ENCODE results near the gene SOX6. TPM values are rescaled to one million over a fixed set of nuclear protein-coding genes. Genes with fewer than 3 reads are reported as not detected.
A peak's percentile ranks its signal among the peaks of the same experiment; 100 is the strongest.

Gene SOX6
- total and polyA plus RNA-seq, 2 of the 13 experiments (the other 11 are each of a cell fraction or from before 2014, with no cell fraction given) = 2.6 to 11.2 TPM

- WGBS (ENCODE audit: low lambda C conversion rate) = 34% methylated on average over 7 of the region's 7 CpGs
- H3K79me2 ChIP-seq (ENCODE audit: insufficient read depth, low read length) = no peaks in the 10 kb centered on the region
- H3K36me3 ChIP-seq (replicated peaks in 1 of 2; ENCODE audit: control insufficient read depth in 1 of 2, insufficient read depth in 2 of 2, low read length in 2 of 2) = no peaks in the 10 kb centered on the region
- no peak overlapping the region for H3K4me2 ChIP-seq (ENCODE audit: low read depth, low read length)
- H4K20me1 ChIP-seq (ENCODE audit: insufficient read depth, low read length) = no peaks in the 10 kb centered on the region
- no TSS peak for BruUV-seq (replicated peaks)
- no peak for TF ChIP-seq ZFP37 (CRISPR knock-in tag; IDR thresholded peaks at IDR 0.05; ENCODE audit: borderline replicate concordance)
- no peak overlapping the region for H3K4me3 ChIP-seq (replicated peaks in 1 of 3; ENCODE audit: insufficient read depth in 1 of 3, low read depth in 2 of 3, low read length in 3 of 3)
- H3K9ac ChIP-seq (ENCODE audit: insufficient read depth, low read depth, low read length) = no peak overlapping the region
- intact Hi-C loops (cut with micrococcal nuclease; ENCODE audit: unreplicated experiment) = no loop called here
- POLR2A ChIA-PET = no interaction called here
- no peaks in the 10 kb centered on the region for H3K9me3 ChIP-seq (ENCODE audit: low read length)
- H2AFZ ChIP-seq (ENCODE audit: low read length) = no peak overlapping the region
- H3K27ac ChIP-seq (ENCODE audit: extremely low read length, insufficient read depth, low read length) = no peak overlapping the region
- in situ Hi-C loops (cut with HindIII; ENCODE audit: extremely low pct_ligation_motif_present, low pct_unique_long_range_greater_than_20kb) = no loop called here
- H3K27me3 ChIP-seq (ENCODE audit: control insufficient read depth in 1 of 2, insufficient read depth in 2 of 2, low read length in 2 of 2) = no peaks in the 10 kb centered on the region
- DNase-seq (ENCODE audit: low spot score) = no peak
- H3K4me1 ChIP-seq (ENCODE audit: insufficient read depth, low read length) = no peaks in the 10 kb centered on the region
- ATAC-seq = no peak
- CTCF ChIA-PET (ENCODE audit: low intra/inter-chr PET ratio, low total read pairs) = no interaction called here
- no peak for FAIRE-seq
These were observed 116.9 kb downstream of the SOX6 start for GRCh38 chr11:16239141-16240105.

GRCh38 chr11:16226245-16226644, 130.1 kb downstream of the SOX6 start:
- no peaks in the 10 kb centered on the region for H3K36me3 ChIP-seq (replicated peaks in 1 of 2; ENCODE audit: control insufficient read depth in 1 of 2, insufficient read depth in 2 of 2, low read length in 2 of 2)
- intact Hi-C loops (cut with micrococcal nuclease; ENCODE audit: unreplicated experiment) = no loop called here
- no peak overlapping the region for H3K4me2 ChIP-seq (ENCODE audit: low read depth, low read length)
- no peak overlapping the region for H3K27ac ChIP-seq (ENCODE audit: extremely low read length, insufficient read depth, low read length)
- ATAC-seq (peak; percentile 74), FAIRE-seq (no peak), DNase-seq (ENCODE audit: low spot score) (peak; percentile 56)
- H3K27me3 ChIP-seq (ENCODE audit: control insufficient read depth in 1 of 2, insufficient read depth in 2 of 2, low read length in 2 of 2) = no peaks in the 10 kb centered on the region; a peak in 1 of 5 replicates
- H3K4me1 ChIP-seq (ENCODE audit: insufficient read depth, low read length) = peaks cover 14% of the 10 kb centered on the region
- CTCF ChIA-PET (ENCODE audit: low intra/inter-chr PET ratio, low total read pairs) = no interaction called here
- WGBS (ENCODE audit: low lambda C conversion rate) = 33% methylated on average over 3 of the region's 3 CpGs
- no peak overlapping the region for H3K4me3 ChIP-seq (replicated peaks in 1 of 3; ENCODE audit: insufficient read depth in 1 of 3, low read depth in 2 of 3, low read length in 3 of 3)
- no peaks in the 10 kb centered on the region for H3K79me2 ChIP-seq (ENCODE audit: insufficient read depth, low read length)
- no peaks in the 10 kb centered on the region for H3K9me3 ChIP-seq (ENCODE audit: low read length)
- H4K20me1 ChIP-seq (ENCODE audit: insufficient read depth, low read length) = no peaks in the 10 kb centered on the region
- in situ Hi-C loops (cut with HindIII; ENCODE audit: extremely low pct_ligation_motif_present, low pct_unique_long_range_greater_than_20kb) = no loop called here
- no peak overlapping the region for H2AFZ ChIP-seq (ENCODE audit: low read length)
- POLR2A ChIA-PET = no interaction called here
- no peak overlapping the region for H3K9ac ChIP-seq (ENCODE audit: insufficient read depth, low read depth, low read length)
- no TSS peak for BruUV-seq (replicated peaks)
- TF ChIP-seq SOX6 (IDR thresholded peaks at IDR 0.05) (no peak), SOX6 (CRISPR knock-in tag; IDR thresholded peaks at IDR 0.05) (peak; percentile 32; the same call in 1 of the 2 replicates), ARID2 (CRISPR knock-in tag; IDR thresholded peaks at IDR 0.05; ENCODE audit: borderline replicate concordance) (no peak), AKNA (CRISPR knock-in tag; IDR thresholded peaks at IDR 0.05; ENCODE audit: borderline replicate concordance) (no peak), GZF1 (CRISPR knock-in tag; IDR thresholded peaks at IDR 0.05) (no peak), ZGPAT (CRISPR knock-in tag; IDR thresholded peaks at IDR 0.05) (0 out of 2 replicates have a peak, but pooled peaks have one; percentile 26), FOXP1 (IDR thresholded peaks at IDR 0.05) (peak; percentile 79), FOXP1 (CRISPR knock-in tag; IDR thresholded peaks at IDR 0.05) (peak; percentile 93), SRY (CRISPR knock-in tag; IDR thresholded peaks at IDR 0.05) (no peak), SAP130 (CRISPR knock-in tag; IDR thresholded peaks at IDR 0.05; ENCODE audit: low read depth) (peak; percentile 27; the same call in 1 of the 2 replicates)
